Endodermal cell (in vitro differentiated cells): Measurements from ENCODE around the gene PROX2. TPM values are rescaled to one million over a fixed set of nuclear protein-coding genes. Genes with fewer than 3 reads are reported as not detected.

Source experiments
- DNase-seq: peaks from one replicate; pipeline ENCODE4 v3.0.0-alpha.2; 2017
- H3K27ac ChIP-seq: 2 replicates; pipeline ENCODE4 v1.5.1; 2013; ENCODE audit warnings: mild to moderate bottlenecking, low read depth, low read length, moderate library complexity
- H3K27me3 ChIP-seq: 2 replicates; pipeline ENCODE4 v1.6.1; 2013; ENCODE audit warnings: mild to moderate bottlenecking, low read length, moderate library complexity; ENCODE audit not compliant: insufficient read depth, control insufficient read depth, poor library complexity, severe bottlenecking
- H3K36me3 ChIP-seq: 2 replicates; pipeline ENCODE4 v1.7.0; 2013; ENCODE audit warnings: mild to moderate bottlenecking, low read length, moderate library complexity; ENCODE audit not compliant: control insufficient read depth, insufficient read depth
- H3K4me1 ChIP-seq: one replicate; pipeline ENCODE4 v1.7.0; 2013; ENCODE audit warnings: low read length; ENCODE audit not compliant: control insufficient read depth, insufficient read depth
- H3K4me3 ChIP-seq: 2 replicates; pipeline ENCODE4 v1.5.1; 2013; ENCODE audit warnings: mild to moderate bottlenecking, low read length, moderate library complexity
- H3K9ac ChIP-seq: 2 replicates; pipeline ENCODE4 v1.6.1; 2013; ENCODE audit warnings: mild to moderate bottlenecking, low read length, moderate library complexity; ENCODE audit not compliant: poor library complexity, severe bottlenecking; ENCODE audit errors: extremely low read depth
- H3K9me3 ChIP-seq: 2 replicates; pipeline ENCODE4 v1.6.1; 2013; ENCODE audit warnings: mild to moderate bottlenecking, low read length, moderate library complexity; ENCODE audit not compliant: control insufficient read depth
- H3K27ac Mint-ChIP-seq: 2 replicates; pipeline ENCODE4 v1.8.0; 2020; ENCODE audit warnings: mixed read lengths
- H3K27me3 Mint-ChIP-seq: 2 replicates; pipeline ENCODE4 v1.8.0; 2021; ENCODE audit warnings: mild to moderate bottlenecking, mixed read lengths; ENCODE audit not compliant: insufficient read depth
- H3K36me3 Mint-ChIP-seq: 2 replicates; pipeline ENCODE4 v1.8.0; 2020; ENCODE audit warnings: low read depth, mixed read lengths
- H3K4me1 Mint-ChIP-seq: 2 replicates; pipeline ENCODE4 v1.8.0; 2020; ENCODE audit warnings: mixed read lengths
- H3K4me3 Mint-ChIP-seq: 2 replicates; pipeline ENCODE4 v1.8.0; 2020; ENCODE audit warnings: mild to moderate bottlenecking, moderate library complexity, mixed read lengths
- H3K9me3 Mint-ChIP-seq: 2 replicates; pipeline ENCODE4 v1.8.0; 2020; ENCODE audit warnings: mild to moderate bottlenecking, mixed read lengths
- WGBS, 2 experiments: methylation state at CpG; one replicate each; pipeline versions ENCODE4 v1.1.5 to v1.1.7; 2013; ENCODE audit warnings: missing lambda C conversion rate in 2 of 2, mixed read lengths in 1 of 2; ENCODE audit not compliant: insufficient coverage in 1 of 2, insufficient read length in 1 of 2; 5-methylcytosine and 5-hydroxymethylcytosine counted together
- total RNA-seq, 2 donors: library from RNA; stranded (reverse); fragmentation: NEBNext Ultra II Directional in 1 of 2; extraction: Animal tissue kit (Norgen Biotek cat#: 25700) in 1 of 2; gene quantifications; 2 replicates in 1 of 2; 3 replicates in 1 of 2; pipeline ENCODE4 v1.2.1, GENCODE V29; 2021
- TF ChIP-seq, protein P1 (sequence below): fragments of 200-600 bp; sonication (generic); conservative IDR thresholded peaks from 2 replicates; pipeline ENCODE4 v1.5.0; 2021; ENCODE audit warnings: antibody characterized with exemption, mild to moderate bottlenecking

The PROX2 gene
- total RNA-seq, 2 donors from 2014 or later: not detected

DNA sequence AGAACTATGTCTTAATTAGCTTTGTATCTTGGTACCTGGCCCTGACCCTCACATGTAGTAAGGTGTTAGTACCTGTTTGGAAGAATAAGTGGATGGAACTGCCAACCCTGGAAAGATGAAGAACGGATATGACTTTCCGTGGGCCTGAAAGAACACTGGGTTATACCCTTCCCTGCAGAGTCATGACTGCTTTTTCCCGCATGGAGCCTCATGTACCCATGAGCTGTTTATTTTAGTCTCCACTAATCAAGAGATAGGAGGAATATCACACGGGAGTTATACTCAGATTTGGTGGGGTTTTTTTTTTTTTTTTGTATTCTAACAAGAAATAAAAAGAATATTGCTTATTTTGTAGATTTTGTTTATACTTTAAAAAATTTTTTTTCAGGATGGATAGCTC lies 21.7 kb upstream of the PROX2 start:
- Histone ChIP-seq H3K36me3 (peaks cover 96% of the 10 kb centered on the region), H3K9ac (no peak overlapping the region), H3K4me3 (no peak overlapping the region), H3K4me1 (no peaks in the 10 kb centered on the region), H3K9me3 (no peaks in the 10 kb centered on the region), H3K27ac (no peak overlapping the region), H3K27me3 (no peaks in the 10 kb centered on the region)
- Mint-ChIP-seq H3K4me1 (peaks cover 2% of the 10 kb centered on the region), H3K36me3 (peaks cover 98% of the 10 kb centered on the region), H3K9me3 (no peaks in the 10 kb centered on the region), H3K4me3 (no peak overlapping the region), H3K27me3 (no peaks in the 10 kb centered on the region), H3K27ac (no peak overlapping the region)
- WGBS, 2 experiments: 91 to 93% methylated on average over 2 to 3 of the region's 4 CpGs
- DNase-seq: no peak
- TF ChIP-seq, protein P1, sequence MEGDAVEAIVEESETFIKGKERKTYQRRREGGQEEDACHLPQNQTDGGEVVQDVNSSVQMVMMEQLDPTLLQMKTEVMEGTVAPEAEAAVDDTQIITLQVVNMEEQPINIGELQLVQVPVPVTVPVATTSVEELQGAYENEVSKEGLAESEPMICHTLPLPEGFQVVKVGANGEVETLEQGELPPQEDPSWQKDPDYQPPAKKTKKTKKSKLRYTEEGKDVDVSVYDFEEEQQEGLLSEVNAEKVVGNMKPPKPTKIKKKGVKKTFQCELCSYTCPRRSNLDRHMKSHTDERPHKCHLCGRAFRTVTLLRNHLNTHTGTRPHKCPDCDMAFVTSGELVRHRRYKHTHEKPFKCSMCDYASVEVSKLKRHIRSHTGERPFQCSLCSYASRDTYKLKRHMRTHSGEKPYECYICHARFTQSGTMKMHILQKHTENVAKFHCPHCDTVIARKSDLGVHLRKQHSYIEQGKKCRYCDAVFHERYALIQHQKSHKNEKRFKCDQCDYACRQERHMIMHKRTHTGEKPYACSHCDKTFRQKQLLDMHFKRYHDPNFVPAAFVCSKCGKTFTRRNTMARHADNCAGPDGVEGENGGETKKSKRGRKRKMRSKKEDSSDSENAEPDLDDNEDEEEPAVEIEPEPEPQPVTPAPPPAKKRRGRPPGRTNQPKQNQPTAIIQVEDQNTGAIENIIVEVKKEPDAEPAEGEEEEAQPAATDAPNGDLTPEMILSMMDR: no peak

DNA sequence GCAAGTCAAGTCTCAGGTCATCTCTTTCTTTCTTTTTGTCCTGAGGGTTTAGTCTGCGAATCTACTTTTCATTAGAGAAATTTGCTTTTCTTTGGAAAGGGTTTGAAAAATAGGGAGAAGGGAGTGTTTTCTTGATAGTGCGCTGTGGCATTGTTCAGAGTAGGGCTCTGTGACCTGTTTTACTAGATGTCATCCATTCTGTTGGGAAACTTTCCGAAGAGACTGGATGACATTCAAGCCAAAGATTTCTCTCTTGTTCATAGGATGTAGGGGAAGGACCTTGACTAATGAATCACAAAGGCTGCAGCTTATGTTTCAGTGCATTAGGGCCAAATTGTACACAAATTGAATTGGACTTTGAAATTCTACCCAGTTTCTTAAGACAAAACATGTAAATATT lies 20.5 kb upstream of the PROX2 start:
- no peaks in the 10 kb centered on the region for H3K4me1 ChIP-seq
- Mint-ChIP-seq H3K4me3 (no peak overlapping the region), H3K4me1 (no peaks in the 10 kb centered on the region), H3K36me3 (peaks cover 98% of the 10 kb centered on the region), H3K27ac (no peak overlapping the region), H3K9me3 (no peaks in the 10 kb centered on the region), H3K27me3 (no peaks in the 10 kb centered on the region)
- H3K27me3 ChIP-seq: no peaks in the 10 kb centered on the region
- H3K9me3 ChIP-seq: no peaks in the 10 kb centered on the region
- H3K9ac ChIP-seq: no peak overlapping the region
- peaks cover 96% of the 10 kb centered on the region for H3K36me3 ChIP-seq
- no peak for DNase-seq
- H3K4me3 ChIP-seq: no peak overlapping the region
- 96 to 100% methylated on average over 2 of the region's 3 CpGs for WGBS, 2 experiments
- no peak overlapping the region for H3K27ac ChIP-seq
- TF ChIP-seq, protein P1: no peak

DNA sequence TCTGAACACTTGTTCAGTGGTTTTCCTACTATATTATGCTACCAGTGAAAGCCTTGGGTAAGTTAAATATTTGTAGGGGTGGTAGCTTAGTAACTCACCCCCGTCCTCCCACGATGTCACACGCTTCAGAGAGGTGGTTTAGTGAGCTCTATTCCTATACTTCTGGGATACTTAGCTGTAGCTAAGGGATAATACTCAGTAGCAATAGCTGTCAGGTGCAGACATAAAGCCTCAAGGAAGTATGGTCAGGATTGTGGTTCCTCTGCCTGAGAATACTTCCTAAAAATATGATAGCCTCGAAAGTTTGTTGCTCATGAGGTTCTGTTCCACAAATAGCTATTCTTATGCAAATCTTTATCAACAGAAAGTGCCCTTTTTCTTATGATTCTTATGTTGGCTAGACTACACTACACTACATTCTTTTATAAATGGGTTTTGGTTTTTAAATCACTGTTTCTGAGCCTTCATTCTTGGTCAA lies 17.7 kb upstream of the PROX2 start:
- Mint-ChIP-seq H3K4me3 (no peak overlapping the region), H3K36me3 (peaks cover 93% of the 10 kb centered on the region), H3K27ac (no peak overlapping the region), H3K4me1 (peaks cover 9% of the 10 kb centered on the region), H3K27me3 (no peaks in the 10 kb centered on the region), H3K9me3 (no peaks in the 10 kb centered on the region)
- Histone ChIP-seq H3K27me3 (no peaks in the 10 kb centered on the region), H3K9ac (no peak overlapping the region), H3K36me3 (peaks cover 87% of the 10 kb centered on the region), H3K9me3 (no peaks in the 10 kb centered on the region), H3K4me1 (peaks cover 3% of the 10 kb centered on the region), H3K27ac (no peak overlapping the region), H3K4me3 (no peak overlapping the region)
- no peak for DNase-seq
- WGBS, 2 experiments: 70 to 100% methylated on average over 1 to 4 of the region's 4 CpGs
- TF ChIP-seq, protein P1: no peak
